Endothelial cell of umbilical vein (primary cell): ENCODE data around the gene CDKN1C.

Source experiments
- CTCF ChIP-seq, 2 donors: IDR thresholded peaks; 1 replicate in 1 of 2; 2 replicates in 1 of 2; pipeline ENCODE4 v1.5.1; 2011; ENCODE audit warnings: low read length in 2 of 2, mild to moderate bottlenecking in 2 of 2, moderate library complexity in 2 of 2, control low read depth in 1 of 2, inconsistent platforms in 1 of 2, low read depth in 1 of 2; ENCODE audit not compliant: insufficient read depth in 1 of 2; ENCODE audit errors: extremely low read depth in 1 of 2
- EZH2 ChIP-seq: IDR thresholded peaks from 2 replicates; pipeline ENCODE4 v1.6.1; 2012; ENCODE audit warnings: borderline replicate concordance, low read depth, mild to moderate bottlenecking, moderate library complexity, low read length, inconsistent platforms; ENCODE audit not compliant: severe bottlenecking
- POLR2A ChIP-seq: IDR thresholded peaks from 2 replicates; pipeline ENCODE4 v1.6.1; 2012; ENCODE audit warnings: low read depth, mild to moderate bottlenecking, control low read depth, low read length
- POLR2AphosphoS5 ChIP-seq: IDR thresholded peaks from 2 replicates; pipeline ENCODE4 v1.6.1; 2012; ENCODE audit warnings: low read depth, mild to moderate bottlenecking, control low read depth, low read length, moderate library complexity; ENCODE audit not compliant: insufficient read depth

DNA sequence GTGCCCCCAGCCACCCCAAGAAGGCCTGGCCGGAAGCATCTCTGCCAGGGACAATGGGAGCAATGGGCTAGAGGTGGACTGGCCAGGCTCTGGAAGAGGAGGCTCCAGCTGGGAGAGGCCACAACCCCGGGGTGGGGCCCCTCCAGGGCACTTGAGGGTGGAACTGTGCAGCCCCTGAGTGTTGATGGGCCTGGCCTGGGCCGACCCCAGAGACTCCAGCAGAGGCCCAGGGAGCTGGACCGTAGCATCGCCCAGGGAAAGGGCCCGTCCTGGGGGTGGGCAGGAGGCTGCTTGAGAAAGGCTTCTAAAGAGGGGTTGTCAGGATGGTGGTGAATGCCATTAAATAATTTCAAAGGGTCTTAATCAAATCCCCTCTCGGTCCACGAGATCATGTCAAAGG is 30.4 kb downstream of the CDKN1C start:
- TF ChIP-seq POLR2A (no peak), CTCF (IDR thresholded peaks at IDR 0.05; ENCODE audit: extremely low read depth in 1 of 2, insufficient read depth in 1 of 2, low read depth in 1 of 2, low read length in 2 of 2) (no peak), POLR2AphosphoS5 (no peak), EZH2 (no peak)
